ENCODE data around the gene TENT4A.

DNA sequence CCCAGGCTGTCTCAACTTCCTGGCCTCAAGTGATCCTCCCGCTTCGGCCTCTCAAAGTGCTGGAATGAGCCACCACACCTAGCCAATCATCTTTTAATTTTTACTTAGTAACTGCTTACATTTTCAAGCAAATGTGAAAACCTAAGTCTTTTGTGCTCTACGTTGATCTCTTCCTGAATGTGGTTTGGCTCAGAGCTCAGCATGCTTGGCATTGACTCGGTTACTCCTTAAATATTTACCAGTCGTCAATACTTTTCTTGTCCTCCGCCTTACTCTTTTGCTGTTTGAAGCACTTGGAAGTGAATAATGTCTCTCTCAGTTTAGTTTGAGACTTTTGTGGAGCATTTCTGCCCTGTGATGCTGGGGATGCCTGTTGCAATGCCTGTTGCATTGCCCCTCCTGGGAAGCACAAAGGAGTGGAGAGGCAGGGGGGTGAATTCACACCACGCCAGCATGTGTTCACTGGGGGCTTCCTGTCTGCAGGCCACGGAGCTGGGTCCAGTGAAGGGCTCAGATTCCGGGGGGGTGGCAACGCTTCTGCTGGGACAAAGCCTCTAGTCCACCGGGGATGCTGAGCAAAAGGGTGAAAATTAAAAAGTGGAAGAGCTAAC is 13.1 kb upstream of the TENT4A start:
- TF ChIP-seq ZFP30 (CRISPR knock-in tag; IDR thresholded peaks at IDR 0.05) (no peak), ZFP3 (CRISPR knock-in tag; IDR thresholded peaks at IDR 0.05) (no peak), ARNTL (CRISPR knock-in tag; IDR thresholded peaks at IDR 0.05; ENCODE audit: borderline replicate concordance, low read depth) (no peak), ZNF565 (CRISPR knock-in tag; conservative IDR thresholded peaks at IDR 0.05; ENCODE audit: low read depth) (no peak), GLIS3 (CRISPR knock-in tag; IDR thresholded peaks at IDR 0.05) (no peak), TCF4 (CRISPR knock-in tag; IDR thresholded peaks at IDR 0.05; ENCODE audit: borderline replicate concordance) (no peak), RARB (CRISPR knock-in tag; IDR thresholded peaks at IDR 0.05) (no peak)
- TF ChIP-seq, protein P1, sequence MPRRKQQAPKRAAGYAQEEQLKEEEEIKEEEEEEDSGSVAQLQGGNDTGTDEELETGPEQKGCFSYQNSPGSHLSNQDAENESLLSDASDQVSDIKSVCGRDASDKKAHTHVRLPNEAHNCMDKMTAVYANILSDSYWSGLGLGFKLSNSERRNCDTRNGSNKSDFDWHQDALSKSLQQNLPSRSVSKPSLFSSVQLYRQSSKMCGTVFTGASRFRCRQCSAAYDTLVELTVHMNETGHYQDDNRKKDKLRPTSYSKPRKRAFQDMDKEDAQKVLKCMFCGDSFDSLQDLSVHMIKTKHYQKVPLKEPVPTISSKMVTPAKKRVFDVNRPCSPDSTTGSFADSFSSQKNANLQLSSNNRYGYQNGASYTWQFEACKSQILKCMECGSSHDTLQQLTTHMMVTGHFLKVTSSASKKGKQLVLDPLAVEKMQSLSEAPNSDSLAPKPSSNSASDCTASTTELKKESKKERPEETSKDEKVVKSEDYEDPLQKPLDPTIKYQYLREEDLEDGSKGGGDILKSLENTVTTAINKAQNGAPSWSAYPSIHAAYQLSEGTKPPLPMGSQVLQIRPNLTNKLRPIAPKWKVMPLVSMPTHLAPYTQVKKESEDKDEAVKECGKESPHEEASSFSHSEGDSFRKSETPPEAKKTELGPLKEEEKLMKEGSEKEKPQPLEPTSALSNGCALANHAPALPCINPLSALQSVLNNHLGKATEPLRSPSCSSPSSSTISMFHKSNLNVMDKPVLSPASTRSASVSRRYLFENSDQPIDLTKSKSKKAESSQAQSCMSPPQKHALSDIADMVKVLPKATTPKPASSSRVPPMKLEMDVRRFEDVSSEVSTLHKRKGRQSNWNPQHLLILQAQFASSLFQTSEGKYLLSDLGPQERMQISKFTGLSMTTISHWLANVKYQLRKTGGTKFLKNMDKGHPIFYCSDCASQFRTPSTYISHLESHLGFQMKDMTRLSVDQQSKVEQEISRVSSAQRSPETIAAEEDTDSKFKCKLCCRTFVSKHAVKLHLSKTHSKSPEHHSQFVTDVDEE (CRISPR knock-in tag; IDR thresholded peaks at IDR 0.05): no peak
- TF ChIP-seq, protein P2, sequence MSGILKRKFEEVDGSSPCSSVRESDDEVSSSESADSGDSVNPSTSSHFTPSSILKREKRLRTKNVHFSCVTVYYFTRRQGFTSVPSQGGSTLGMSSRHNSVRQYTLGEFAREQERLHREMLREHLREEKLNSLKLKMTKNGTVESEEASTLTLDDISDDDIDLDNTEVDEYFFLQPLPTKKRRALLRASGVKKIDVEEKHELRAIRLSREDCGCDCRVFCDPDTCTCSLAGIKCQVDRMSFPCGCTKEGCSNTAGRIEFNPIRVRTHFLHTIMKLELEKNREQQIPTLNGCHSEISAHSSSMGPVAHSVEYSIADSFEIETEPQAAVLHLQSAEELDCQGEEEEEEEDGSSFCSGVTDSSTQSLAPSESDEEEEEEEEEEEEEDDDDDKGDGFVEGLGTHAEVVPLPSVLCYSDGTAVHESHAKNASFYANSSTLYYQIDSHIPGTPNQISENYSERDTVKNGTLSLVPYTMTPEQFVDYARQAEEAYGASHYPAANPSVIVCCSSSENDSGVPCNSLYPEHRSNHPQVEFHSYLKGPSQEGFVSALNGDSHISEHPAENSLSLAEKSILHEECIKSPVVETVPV (CRISPR knock-in tag; IDR thresholded peaks at IDR 0.05): no peak
- TF ChIP-seq, protein P3, sequence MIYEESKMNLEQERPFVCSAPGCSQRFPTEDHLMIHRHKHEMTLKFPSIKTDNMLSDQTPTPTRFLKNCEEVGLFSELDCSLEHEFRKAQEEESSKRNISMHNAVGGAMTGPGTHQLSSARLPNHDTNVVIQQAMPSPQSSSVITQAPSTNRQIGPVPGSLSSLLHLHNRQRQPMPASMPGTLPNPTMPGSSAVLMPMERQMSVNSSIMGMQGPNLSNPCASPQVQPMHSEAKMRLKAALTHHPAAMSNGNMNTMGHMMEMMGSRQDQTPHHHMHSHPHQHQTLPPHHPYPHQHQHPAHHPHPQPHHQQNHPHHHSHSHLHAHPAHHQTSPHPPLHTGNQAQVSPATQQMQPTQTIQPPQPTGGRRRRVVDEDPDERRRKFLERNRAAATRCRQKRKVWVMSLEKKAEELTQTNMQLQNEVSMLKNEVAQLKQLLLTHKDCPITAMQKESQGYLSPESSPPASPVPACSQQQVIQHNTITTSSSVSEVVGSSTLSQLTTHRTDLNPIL (CRISPR knock-in tag; IDR thresholded peaks at IDR 0.05; ENCODE audit: low read depth): no peak
- TF ChIP-seq, protein P4, sequence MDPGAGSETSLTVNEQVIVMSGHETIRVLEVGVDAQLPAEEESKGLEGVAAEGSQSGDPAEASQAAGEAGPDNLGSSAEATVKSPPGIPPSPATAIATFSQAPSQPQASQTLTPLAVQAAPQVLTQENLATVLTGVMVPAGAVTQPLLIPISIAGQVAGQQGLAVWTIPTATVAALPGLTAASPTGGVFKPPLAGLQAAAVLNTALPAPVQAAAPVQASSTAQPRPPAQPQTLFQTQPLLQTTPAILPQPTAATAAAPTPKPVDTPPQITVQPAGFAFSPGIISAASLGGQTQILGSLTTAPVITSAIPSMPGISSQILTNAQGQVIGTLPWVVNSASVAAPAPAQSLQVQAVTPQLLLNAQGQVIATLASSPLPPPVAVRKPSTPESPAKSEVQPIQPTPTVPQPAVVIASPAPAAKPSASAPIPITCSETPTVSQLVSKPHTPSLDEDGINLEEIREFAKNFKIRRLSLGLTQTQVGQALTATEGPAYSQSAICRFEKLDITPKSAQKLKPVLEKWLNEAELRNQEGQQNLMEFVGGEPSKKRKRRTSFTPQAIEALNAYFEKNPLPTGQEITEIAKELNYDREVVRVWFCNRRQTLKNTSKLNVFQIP (CRISPR knock-in tag; IDR thresholded peaks at IDR 0.05; ENCODE audit: borderline replicate concordance, low read depth): no peak
